Measurements from ENCODE around the gene PNMA8C. TPM values are rescaled to one million over a fixed set of nuclear protein-coding genes. Genes with fewer than 3 reads are reported as not detected.
"Not testable (repeated sequence)": the region's sequence is repeated elsewhere in the genome, so short reads cannot be mapped to it uniquely, and the experiment has no call there.

The PNMA8C gene
- total RNA-seq, 1 donor from 2014 or later: 0.05 TPM

DNA sequence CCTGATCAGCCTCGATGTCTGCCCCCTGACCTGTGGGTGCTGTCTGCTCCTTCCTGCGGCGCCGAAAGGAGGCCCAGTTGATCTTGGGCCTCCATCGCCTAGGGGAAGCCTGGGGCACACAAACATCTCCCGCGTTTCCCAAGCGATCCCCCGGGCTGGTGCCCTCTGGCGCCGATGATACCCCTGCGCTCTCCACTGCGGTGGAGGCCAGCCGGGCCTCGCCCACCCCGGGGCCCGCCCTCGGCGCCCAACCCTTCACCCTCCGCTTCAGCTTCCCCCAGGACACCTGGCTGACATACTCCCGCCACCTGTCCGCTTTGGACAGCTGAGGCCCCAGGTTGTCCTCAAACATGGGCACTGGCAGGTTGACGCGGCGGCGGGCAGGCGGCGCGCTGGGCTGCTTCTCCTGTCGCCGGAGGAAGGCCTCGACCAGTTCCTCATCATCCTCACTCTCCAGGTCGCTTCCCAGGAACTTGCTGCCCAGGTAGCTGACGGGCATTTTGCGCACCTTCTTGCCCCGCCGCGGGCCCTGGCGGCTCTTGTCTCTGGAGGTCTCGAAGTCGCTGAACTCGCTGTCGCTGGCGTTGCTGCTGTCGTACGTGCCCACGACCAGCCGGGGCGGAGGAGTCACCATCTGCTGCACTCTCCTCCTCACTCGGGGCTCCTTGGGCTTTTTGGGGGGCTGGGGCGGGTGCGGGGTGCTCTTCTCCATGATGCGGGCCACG is 16.6 kb downstream of the PNMA8C start:
- DNase-seq (ENCODE audit: low read depth): no peak

- DNase-seq (ENCODE audit: low read depth): no peak
Observed at GRCh38 chr19:46411088-46411924, 17.4 kb downstream of the PNMA8C start.

DNA sequence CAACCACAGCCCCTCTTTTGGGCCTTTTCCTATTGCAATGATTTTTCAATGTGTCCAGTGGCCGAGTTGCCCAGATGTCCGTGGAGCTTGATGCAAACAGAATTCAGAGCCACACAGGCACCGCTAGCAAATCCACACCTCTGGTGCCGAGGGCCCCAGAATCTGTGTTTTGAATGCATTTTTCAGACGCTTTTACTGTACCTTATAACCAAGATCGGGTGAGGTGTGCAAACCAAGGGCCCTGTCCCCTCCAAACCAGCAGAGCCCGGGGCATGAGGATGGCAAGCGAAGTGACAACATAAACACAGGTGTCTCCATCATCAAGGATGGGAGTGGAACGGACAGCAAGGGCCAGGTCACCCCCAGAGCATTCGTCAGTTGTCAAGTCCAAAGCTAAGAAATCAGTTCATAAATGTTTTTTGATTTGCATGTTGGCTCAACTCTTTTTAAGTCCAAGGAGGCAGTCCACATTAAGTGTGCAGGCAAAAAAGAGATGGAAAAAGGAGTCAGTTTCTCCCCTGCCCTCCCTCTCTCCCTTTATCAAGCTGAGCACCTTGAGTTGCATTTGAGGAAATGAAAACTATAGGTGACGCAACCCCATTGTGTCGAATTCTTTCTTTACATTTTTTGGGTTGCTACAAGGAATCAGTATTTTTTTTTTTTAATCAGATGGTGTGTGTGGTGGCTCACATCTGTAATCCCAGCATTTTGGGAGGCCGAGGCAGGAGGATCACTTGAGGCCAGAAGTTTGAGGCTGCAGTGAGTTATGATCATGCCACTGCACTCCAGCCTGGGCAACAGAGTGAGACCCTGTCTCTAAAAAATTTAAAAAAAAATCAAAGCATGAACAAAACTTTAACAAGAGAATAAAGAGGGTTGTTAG is 18.3 kb downstream of the PNMA8C start:
- DNase-seq (ENCODE audit: low read depth): no peak

GRCh38 chr19:46409191-46409590 is 19.5 kb downstream of the PNMA8C start:
- no peak for DNase-seq (ENCODE audit: low read depth)

DNA sequence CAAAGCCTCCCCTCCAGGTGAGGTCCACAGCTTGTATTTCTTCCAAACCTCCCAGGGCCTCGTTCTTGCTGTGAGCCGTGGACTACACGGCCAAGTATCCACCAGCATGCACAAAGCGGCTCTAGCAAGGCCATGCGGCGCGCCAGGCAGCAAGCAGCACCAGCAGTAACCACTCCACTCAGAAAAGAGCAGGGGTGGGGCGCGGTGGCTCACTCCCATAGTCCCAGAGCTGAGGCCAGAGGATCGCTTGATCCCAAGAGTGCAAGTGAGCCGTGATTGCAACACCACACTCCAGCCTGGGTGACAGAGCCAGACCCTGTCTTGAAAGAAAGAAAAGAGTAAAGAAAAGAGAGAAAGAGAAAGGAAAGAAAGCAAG is 20.1 kb downstream of the PNMA8C start:
- no peak for DNase-seq (ENCODE audit: low read depth)

DNA sequence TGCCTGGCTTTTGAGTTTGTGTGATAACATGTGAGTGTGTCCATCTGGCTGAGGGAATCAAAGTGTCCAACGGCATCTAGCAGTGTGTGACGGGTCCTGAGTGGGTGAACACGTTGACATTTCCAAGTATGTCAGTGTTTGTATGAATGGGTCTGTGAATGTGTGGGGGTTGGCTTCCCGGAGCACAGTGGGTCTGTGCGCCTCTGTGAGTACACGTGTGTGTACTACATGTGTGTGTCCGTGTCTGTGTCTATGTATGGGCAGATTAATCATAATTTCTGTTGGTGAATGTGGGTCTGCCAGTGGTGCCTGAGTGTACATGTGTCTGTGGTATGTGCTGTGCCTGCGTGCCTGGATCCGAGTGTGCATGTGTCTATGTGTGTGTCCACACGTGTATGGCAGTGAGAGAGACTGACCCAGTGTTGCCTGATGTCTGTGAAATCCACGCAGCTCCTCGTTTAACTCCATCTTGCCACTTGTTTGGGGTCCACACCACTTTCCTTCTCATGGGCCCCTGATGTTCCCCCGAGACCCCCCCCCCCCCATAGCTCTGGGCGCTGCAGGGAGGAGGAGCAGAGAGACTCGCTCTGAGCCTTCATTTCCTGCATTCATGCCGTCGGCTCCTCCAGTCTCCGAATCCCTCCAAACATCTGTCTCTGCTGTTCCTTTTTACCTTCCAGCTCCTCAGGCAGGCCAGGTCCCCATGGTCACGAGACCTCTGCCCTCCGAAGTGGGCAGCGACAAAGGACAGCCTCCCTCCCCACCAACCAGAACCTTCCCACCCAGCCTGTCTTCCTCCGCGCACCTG is 20.7 kb downstream of the PNMA8C start:
- no peak for DNase-seq (ENCODE audit: low read depth)

- no peak for DNase-seq (ENCODE audit: low read depth)
Observed at GRCh38 chr19:46406976-46407375, 21.8 kb downstream of the PNMA8C start.

DNA sequence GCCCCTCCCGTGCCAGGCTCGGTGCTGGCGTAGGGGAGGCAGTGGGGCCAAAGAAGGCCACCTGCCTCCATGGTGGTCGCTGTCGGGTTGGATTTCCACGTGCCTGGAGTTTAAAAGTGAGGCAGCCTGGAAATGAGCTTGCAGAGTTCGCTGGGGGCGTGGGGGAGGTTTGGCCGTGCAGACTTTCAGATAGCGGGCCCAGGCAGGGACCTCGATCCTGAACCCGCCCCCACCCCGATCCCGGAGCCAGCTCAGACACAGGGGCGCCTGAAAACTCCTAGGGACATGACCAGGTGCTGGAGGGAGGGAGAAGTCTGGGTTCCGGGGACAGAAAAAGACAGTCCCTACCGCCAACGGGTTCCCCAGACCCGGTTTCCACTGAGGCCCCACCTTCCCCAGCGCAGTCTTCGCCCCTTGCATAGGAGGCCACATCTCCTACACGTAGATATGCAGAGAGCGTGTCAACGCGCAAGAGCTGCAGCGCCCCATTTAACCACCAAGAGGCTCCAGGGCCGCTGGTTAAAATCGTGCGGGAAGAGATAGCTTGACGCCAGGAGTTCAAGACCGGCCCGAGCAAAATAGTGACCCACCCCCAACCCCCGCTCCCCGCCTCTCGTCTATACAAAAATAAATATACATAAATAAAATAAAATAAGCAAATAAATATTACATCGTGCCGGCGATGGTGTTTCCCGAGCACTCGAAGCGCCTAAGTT is 23.8 kb downstream of the PNMA8C start:
- no peak for DNase-seq (ENCODE audit: low read depth)

- peak; percentile 71 for DNase-seq (ENCODE audit: low read depth)
Observed at GRCh38 chr19:46404055-46404752, 24.5 kb downstream of the PNMA8C start.

DNA sequence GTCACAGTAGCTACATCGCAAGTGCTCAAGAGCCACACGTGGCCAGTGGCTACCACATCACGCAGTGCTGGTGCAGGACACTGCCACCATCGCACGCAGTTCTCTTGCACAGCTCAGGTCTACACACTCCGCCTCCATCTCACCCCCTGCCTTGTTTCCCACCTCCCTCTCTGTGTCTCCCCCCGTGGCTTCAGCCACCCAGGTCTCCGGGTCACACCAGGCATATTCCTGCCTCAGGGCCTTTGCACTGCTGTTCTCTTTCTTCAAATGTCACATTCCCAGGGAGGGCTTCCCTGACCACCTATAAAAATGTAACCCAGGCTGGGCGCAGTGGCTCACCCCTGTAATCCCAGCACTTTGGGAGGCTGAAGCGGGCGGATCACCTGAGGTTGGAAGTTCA is 26.0 kb downstream of the PNMA8C start:
- DNase-seq (ENCODE audit: low read depth): no peak

GRCh38 chr19:46397801-46398479 is 30.8 kb downstream of the PNMA8C start:
- not testable (repeated sequence) for DNase-seq (ENCODE audit: low read depth)

- DNase-seq (ENCODE audit: low read depth): no peak
Observed at GRCh38 chr19:46394402-46394797, 34.3 kb downstream of the PNMA8C start.

DNA sequence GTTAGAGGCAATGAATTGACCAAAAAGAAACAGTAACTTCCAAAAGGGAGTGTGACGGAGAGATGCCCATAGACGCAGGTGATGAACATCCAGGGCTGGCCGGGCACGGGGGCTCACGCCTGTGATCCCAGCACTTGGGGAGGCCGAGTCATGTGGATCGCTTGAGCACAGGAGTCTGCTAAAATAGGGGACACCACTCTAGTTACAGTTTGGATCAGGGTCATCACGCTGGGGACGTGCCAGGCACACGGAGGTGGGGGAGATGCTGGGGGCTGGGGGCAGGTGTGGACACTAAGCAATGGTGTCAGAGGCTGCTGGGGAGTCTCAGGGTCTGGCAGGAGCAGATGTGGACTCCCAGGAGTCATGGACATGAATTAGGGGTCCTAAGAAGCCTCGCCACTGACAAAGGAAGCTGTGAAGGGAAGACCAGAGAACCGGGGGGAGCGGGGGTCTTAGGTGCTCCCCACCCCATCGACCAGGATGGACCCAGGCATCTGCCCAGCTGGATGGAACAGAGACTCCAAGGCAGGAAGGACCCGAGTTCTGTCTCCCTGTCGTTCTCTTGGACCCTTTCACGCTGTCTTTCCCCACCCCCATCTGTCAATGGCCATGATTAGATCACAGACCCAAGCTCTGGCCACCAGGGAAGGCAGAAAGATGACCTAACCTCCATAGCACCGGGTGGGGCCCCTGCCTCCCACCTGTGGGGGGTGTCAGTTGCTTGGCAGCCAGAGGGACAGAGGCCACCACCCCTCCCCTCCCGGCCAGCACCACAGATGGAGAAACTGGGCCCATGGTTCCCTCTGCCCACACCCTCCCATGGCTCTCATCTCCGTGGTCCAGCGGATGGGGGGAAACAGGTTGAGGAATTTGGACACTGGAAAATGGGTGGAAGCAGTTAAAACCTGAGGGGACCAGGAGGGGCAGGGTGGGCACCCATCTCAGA is 35.0 kb downstream of the PNMA8C start:
- DNase-seq (ENCODE audit: low read depth): no peak

DNA sequence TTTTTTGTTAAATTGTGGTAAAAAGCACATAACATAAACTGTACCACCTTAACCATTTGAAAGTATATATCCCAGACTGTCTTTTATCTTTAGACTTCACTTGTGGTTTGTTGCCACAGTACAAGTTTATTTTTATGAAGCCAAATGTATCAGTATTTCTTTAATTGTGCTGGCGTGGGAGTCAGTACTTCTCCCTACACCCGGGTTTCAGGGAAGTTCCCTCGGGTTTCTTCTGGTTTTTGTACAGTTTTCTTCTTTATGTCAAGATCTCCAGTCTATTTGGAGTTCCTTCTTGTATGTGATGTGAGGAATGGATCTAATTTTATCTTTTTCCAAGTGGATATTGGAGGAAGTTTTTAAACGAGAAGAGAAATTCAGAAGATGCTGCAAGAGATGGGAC is 35.9 kb downstream of the PNMA8C start:
- DNase-seq (ENCODE audit: low read depth): no peak

- DNase-seq (ENCODE audit: low read depth): peak; percentile 89
Observed at GRCh38 chr19:46392252-46392801, 36.4 kb downstream of the PNMA8C start.

GRCh38 chr19:46391296-46392251 is 37.2 kb downstream of the PNMA8C start:
- no peak for DNase-seq (ENCODE audit: low read depth)
